ENCODE measurements around the gene BPTF.
"Not testable (repeated sequence)": the region's sequence is repeated elsewhere in the genome, so short reads cannot be mapped to it uniquely, and the experiment has no call there.

BPTF gene

GRCh38 chr17:68006797-68007196, 181.5 kb downstream of the BPTF start:
- peak; percentile 68 for DNase-seq (ENCODE audit: low read depth)

- DNase-seq (ENCODE audit: low read depth), result peak; percentile 15
These were observed 185.9 kb downstream of the BPTF start for GRCh38 chr17:68011199-68011665.

- DNase-seq (ENCODE audit: low read depth), result no peak
These were observed 188.1 kb downstream of the BPTF start for GRCh38 chr17:68013385-68013784.

DNA sequence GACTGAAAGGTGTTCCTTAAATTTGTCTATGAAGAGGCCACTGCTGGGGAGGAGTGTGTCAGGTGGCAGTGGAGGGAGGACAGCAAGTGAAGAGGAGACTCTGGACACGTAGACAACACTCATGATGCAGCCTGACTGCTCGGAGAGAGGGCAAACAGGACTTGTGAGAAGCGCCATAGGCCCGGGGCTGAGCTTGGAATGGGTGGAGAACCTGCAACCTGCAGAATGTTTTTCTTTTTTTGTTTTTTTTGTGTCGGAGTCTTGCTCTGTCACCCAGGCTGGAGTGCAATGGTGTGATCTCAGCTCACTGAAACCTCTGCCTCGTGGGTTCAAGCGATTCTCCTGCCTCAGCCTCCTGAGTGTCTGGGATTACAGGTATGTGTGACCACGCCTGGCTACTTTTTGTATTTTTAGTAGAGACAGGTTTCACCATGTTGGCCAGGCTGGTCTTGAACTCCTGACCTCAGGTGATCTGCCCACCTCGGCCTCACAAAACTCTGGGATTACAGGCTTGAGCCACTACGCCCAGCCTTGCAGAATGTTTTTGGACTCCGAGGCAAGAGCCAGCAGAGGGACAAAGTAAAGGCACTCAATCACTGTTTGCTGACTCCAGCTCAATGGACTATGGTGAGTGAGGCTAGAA, 189.9 kb downstream of the BPTF start:
- DNase-seq (ENCODE audit: low read depth), result no peak

DNA sequence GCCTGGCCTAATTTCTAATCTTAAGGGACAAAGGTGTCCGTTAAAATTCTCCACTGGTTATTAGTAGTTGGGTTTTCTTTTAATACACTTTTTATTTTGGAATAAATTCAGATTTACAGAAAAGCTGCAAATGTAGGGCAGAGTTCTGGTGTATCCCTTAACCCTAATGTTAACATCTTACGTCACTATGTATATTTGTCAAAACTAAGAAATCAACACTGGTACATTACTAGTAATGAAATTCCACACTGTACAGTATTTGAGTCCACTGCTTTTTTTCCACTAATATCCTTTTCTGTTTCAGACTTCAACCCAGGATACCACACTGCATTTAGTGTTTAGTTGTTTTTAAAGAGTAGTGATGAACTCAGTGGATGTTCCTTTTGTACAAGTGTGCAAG, 191.5 kb downstream of the BPTF start:
- no peak for DNase-seq (ENCODE audit: low read depth)

DNA sequence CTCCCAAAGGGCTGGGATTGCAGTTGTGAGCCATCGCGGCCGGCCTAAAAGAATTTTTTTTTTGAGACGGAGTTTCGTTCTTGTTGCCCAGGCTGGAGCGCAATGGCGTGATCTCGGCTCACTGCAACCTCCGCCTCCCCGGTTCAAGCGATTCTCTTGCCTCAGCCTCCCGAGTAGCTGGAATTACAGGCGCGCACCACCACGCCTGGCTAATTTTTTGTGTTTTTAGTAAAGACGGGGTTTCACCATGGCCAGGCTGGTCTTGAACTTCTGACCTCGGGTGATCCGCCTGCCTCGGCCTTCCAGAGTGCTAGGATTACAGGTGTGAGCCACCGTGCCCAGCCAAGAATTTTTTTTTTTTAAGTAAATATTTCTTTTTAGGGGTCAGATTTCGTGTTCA, 193.2 kb downstream of the BPTF start:
- not testable (repeated sequence) for DNase-seq (ENCODE audit: low read depth)

DNA sequence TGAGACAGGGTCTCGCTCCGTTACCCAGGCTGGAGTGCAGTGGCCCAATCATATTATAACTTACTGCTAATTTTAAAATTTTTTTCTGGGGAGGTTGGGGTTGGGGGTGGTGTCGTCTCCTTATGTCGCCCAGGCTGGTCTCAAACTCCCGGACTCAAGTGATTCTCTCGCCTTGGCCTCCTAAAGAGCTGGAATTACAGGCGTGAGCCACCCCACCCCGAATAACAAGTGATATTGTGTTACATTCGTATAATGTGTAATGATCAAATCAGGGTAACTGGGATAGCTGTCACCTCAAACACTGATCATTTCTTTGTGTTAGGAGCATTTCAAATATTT, 194.0 kb downstream of the BPTF start:
- DNase-seq (ENCODE audit: low read depth), result no peak

- DNase-seq (ENCODE audit: low read depth), result peak; percentile 91
These were observed 194.5 kb downstream of the BPTF start for GRCh38 chr17:68019675-68020408.

GRCh38 chr17:68020409-68020756, 195.1 kb downstream of the BPTF start:
- DNase-seq (ENCODE audit: low read depth), result no peak

- DNase-seq (ENCODE audit: low read depth), result not testable (repeated sequence)
These were observed 195.5 kb downstream of the BPTF start for GRCh38 chr17:68020791-68021190.

DNA sequence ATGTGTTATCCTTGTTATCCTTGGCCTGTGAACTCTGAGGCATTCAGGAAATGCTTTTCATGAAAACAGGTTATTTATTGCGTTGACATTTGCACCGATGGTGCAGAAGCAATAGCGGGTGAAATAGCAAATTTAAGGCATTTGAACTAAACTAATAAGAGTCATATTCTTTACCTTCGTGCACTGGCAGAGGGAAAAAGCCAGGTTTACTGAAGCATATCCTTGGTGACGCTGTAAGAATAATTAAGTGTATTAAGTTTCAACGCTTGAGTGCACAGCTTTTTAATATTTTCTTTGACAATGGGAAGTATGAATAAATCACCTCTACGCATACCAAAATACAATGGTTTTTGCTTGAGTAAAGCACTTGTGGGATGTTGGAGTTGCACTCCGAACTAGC, 196.7 kb downstream of the BPTF start:
- DNase-seq (ENCODE audit: low read depth), result no peak

- DNase-seq (ENCODE audit: low read depth), result not testable (repeated sequence)
These were observed 197.2 kb downstream of the BPTF start for GRCh38 chr17:68022547-68022946.

DNA sequence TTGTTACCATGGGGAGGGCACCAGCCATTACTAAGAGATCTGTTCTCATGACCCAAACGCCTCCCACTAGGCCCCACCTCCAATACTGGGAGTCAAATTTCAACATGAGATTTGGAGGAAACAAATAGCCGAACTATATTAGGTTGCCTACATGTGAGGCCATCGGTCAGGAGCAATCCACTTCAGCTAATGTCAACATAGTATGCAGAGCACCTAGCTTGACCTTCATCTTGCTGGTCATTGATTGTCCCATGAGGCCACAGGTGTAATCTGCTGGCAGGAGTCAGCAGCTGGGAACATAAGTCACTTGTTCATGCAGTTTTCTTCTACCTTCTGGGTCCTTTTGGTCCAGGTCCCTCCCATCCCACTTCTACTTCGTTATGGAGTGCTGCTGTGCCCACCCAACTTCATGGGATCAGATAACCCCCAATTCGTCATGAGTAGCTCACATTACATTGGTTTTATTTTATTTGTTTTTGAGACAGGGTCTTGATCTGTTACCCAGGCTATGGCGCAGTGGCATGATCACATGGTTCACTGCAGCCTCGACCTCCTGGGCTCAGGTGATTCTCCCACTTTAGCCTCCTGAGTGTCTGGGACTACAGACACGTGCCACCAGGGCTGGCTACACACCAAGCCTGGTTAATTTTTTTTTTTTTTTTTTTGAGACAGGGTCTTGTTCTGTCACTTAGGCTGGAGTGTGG, 204.4 kb downstream of the BPTF start:
- no peak for DNase-seq (ENCODE audit: low read depth)

Data from amniotic epithelial cell (primary cell).